H1 (cell line): ENCODE measurements around the gene MLPH. TPM values are rescaled to one million over a fixed set of nuclear protein-coding genes. Genes with fewer than 3 reads are reported as not detected.

ENCODE experiments used
- CTCF ChIA-PET: fragments of 300-600 bp; sonication (Branson Sonifier 250); formaldehyde crosslinking; loops from one replicate; lab custom pipeline; 2021; ENCODE audit not compliant: partially characterized antibody; lab: Charles Lee
- POLR2A ChIA-PET: fragments of 300-600 bp; sonication (Branson Sonifier 250); formaldehyde crosslinking; loops from one replicate; lab custom pipeline; 2021; ENCODE audit warnings: inconsistent platforms; ENCODE audit not compliant: partially characterized antibody; lab: Charles Lee
- DNase-seq, 2 experiments: peaks; one replicate each; pipeline versions ENCODE4 v3.0.0 to v3.0.0-alpha.2; 2010 to 2022; ENCODE audit warnings: low spot score in 2 of 2, low read depth in 1 of 2, mixed read lengths in 1 of 2
- FAIRE-seq: peaks from 2 replicates; lab custom pipeline; 2011; peaks lifted over from hg19 to GRCh38; lab: Jason Lieb, UNC
- H2AFZ ChIP-seq: 2 replicates; pipeline ENCODE4 v1.8.1; 2012; ENCODE audit warnings: low read length, inconsistent platforms
- H2AK5ac ChIP-seq: 2 replicates; pipeline ENCODE4 v1.6.1; 2013; ENCODE audit warnings: low read depth, low read length
- H2BK120ac ChIP-seq: replicated peaks from 2 replicates; pipeline ENCODE3; 2013; ENCODE audit warnings: low read depth, low read length, inconsistent platforms
- H2BK12ac ChIP-seq: 2 replicates; pipeline ENCODE4 v1.6.1; 2013; ENCODE audit warnings: low read depth, low read length
- H2BK15ac ChIP-seq: 2 replicates; pipeline ENCODE4 v1.6.1; 2013; ENCODE audit warnings: low read length
- H2BK20ac ChIP-seq: 2 replicates; pipeline ENCODE4 v1.6.1; 2013; ENCODE audit warnings: low read length
- H2BK5ac ChIP-seq: 2 replicates; pipeline ENCODE4 v1.6.1; 2013; ENCODE audit warnings: low read depth, low read length
- H3K14ac ChIP-seq: 2 replicates; pipeline ENCODE4 v1.6.1; 2013; ENCODE audit warnings: inconsistent platforms; ENCODE audit not compliant: insufficient read length
- H3K18ac ChIP-seq: 2 replicates; pipeline ENCODE4 v1.6.1; 2013; ENCODE audit warnings: low read length; ENCODE audit errors: extremely low read depth
- H3K23ac ChIP-seq: 2 replicates; pipeline ENCODE4 v1.6.1; 2013; ENCODE audit warnings: inconsistent platforms; ENCODE audit not compliant: insufficient read length
- H3K23me2 ChIP-seq: 2 replicates; pipeline ENCODE4 v1.6.1; 2013; ENCODE audit warnings: low read depth, low read length
- H3K27ac ChIP-seq: 2 replicates; pipeline ENCODE4 v1.6.1; 2011; ENCODE audit warnings: low read depth, low read length, inconsistent platforms
- H3K27me3 ChIP-seq, 4 experiments: replicated peaks in 1 of 4; 1 replicate in 1 of 4; 2 replicates in 3 of 4; pipeline versions ENCODE4 v1.6.1 to v1.8.1; 2011 to 2013; ENCODE audit warnings: low read length in 3 of 4, mild to moderate bottlenecking in 3 of 4, inconsistent platforms in 2 of 4, mixed read lengths in 2 of 4, moderate library complexity in 1 of 4; ENCODE audit not compliant: control insufficient read depth in 3 of 4, insufficient read depth in 3 of 4; ENCODE audit errors: extremely low read depth in 1 of 4
- H3K36me3 ChIP-seq, 4 experiments: 2 replicates each; pipeline versions ENCODE4 v1.6.1 to v1.8.1; 2011 to 2013; ENCODE audit warnings: mild to moderate bottlenecking in 4 of 4, low read length in 3 of 4, moderate library complexity in 2 of 4, control low read depth in 1 of 4, inconsistent platforms in 1 of 4; ENCODE audit not compliant: insufficient read depth in 4 of 4, control insufficient read depth in 2 of 4
- H3K4ac ChIP-seq: replicated peaks from 2 replicates; pipeline ENCODE3; 2013; ENCODE audit warnings: low read length, low read depth, mixed read lengths, inconsistent platforms; ENCODE audit not compliant: insufficient read length
- H3K4me1 ChIP-seq, 4 experiments: replicated peaks in 1 of 4; 1 replicate in 1 of 4; 2 replicates in 3 of 4; pipeline versions ENCODE4 v1.6.1 to v1.8.1; 2011 to 2013; ENCODE audit warnings: low read length in 3 of 4, inconsistent platforms in 2 of 4, mixed read lengths in 1 of 4; ENCODE audit not compliant: insufficient read depth in 4 of 4, control insufficient read depth in 3 of 4
- H3K4me2 ChIP-seq, 2 experiments: 2 replicates each; pipeline versions ENCODE4 v1.6.1 to v1.8.1; 2011 to 2013; ENCODE audit warnings: low read depth in 2 of 2, low read length in 2 of 2, control low read depth in 1 of 2, inconsistent platforms in 1 of 2, mild to moderate bottlenecking in 1 of 2; ENCODE audit not compliant: insufficient read depth in 1 of 2
- H3K4me3 ChIP-seq, 4 experiments: fragments of 200-600, 300-600 bp in 1 of 4; sonication (generic), shearing (Covaris generic), sonication (Bioruptor Twin) in 1 of 4; 2 replicates each; pipeline versions ENCODE4 v1.5.1 to v1.8.1; 2011 to 2016; ENCODE audit warnings: low read length in 4 of 4, low read depth in 3 of 4, control low read depth in 2 of 4, inconsistent platforms in 2 of 4, mild to moderate bottlenecking in 2 of 4, mixed read lengths in 1 of 4, moderate library complexity in 1 of 4; ENCODE audit not compliant: insufficient read depth in 2 of 4; ENCODE audit errors: extremely low read depth in 1 of 4
- H3K56ac ChIP-seq: replicated peaks from 2 replicates; pipeline ENCODE3; 2013; ENCODE audit warnings: low read depth, mild to moderate bottlenecking, mixed read lengths, low read length, inconsistent platforms; ENCODE audit not compliant: insufficient read length
- H3K79me1 ChIP-seq: 2 replicates; pipeline ENCODE4 v1.6.1; 2013; ENCODE audit warnings: low read depth, low read length, control low read depth
- H3K79me2 ChIP-seq, 2 experiments: 2 replicates each; pipeline versions ENCODE4 v1.6.1 to v1.8.1; 2012 to 2013; ENCODE audit warnings: low read length in 2 of 2, mild to moderate bottlenecking in 2 of 2, inconsistent platforms in 1 of 2; ENCODE audit not compliant: insufficient read depth in 2 of 2, control insufficient read depth in 1 of 2
- H3K9ac ChIP-seq, 4 experiments: replicated peaks in 1 of 4; 1 replicate in 1 of 4; 2 replicates in 3 of 4; pipeline versions ENCODE4 v1.6.1 to v1.8.1; 2011 to 2013; ENCODE audit warnings: low read depth in 3 of 4, low read length in 3 of 4, control low read depth in 2 of 4, mild to moderate bottlenecking in 2 of 4, moderate library complexity in 2 of 4, inconsistent platforms in 1 of 4; ENCODE audit errors: extremely low read depth in 1 of 4
- H3K9me3 ChIP-seq, 2 experiments: 2 replicates each; pipeline versions ENCODE4 v1.6.1 to v1.8.1; 2012 to 2013; ENCODE audit warnings: mild to moderate bottlenecking in 2 of 2, moderate library complexity in 2 of 2, control low read depth in 1 of 2, inconsistent platforms in 1 of 2, low read depth in 1 of 2, low read length in 1 of 2, mixed read lengths in 1 of 2; ENCODE audit not compliant: insufficient read depth in 2 of 2
- H4K20me1 ChIP-seq, 2 experiments: replicated peaks in 1 of 2; 2 replicates each; pipeline versions ENCODE3 to v1.8.1; 2011 to 2013; ENCODE audit warnings: inconsistent platforms in 2 of 2, low read length in 2 of 2, mild to moderate bottlenecking in 1 of 2; ENCODE audit not compliant: insufficient read depth in 2 of 2, control insufficient read depth in 1 of 2
- H4K5ac ChIP-seq: 2 replicates; pipeline ENCODE4 v1.6.1; 2013; ENCODE audit warnings: low read length, low read depth, mixed read lengths, inconsistent platforms; ENCODE audit not compliant: insufficient read length
- H4K8ac ChIP-seq: 2 replicates; pipeline ENCODE4 v1.8.0; 2013; ENCODE audit warnings: mild to moderate bottlenecking, moderate library complexity, low read length, inconsistent platforms; ENCODE audit not compliant: insufficient read depth; ENCODE audit errors: extremely low read depth
- H4K91ac ChIP-seq: replicated peaks from 2 replicates; pipeline ENCODE3; 2013; ENCODE audit warnings: low read length, mixed read lengths, inconsistent platforms; ENCODE audit not compliant: insufficient read length
- CBX5 ChIP-seq: fragments of 300-800, 300-1000 bp; sonication (generic); IDR thresholded peaks from 2 replicates; pipeline ENCODE4 v1.7.1; 2016; ENCODE audit warnings: antibody characterized with exemption, low read length, low read depth
- CBX8 ChIP-seq: fragments of 300-800, 300-1000 bp; sonication (generic); IDR thresholded peaks from 2 replicates; pipeline ENCODE4 v1.7.1; 2016; ENCODE audit warnings: low read depth, low read length, borderline replicate concordance
- CHD1 ChIP-seq: IDR thresholded peaks from 2 replicates; pipeline ENCODE4 v1.6.1; 2012; ENCODE audit warnings: low read depth, low read length, improper control_type of control experiment
- CTCF ChIP-seq, 3 experiments: IDR thresholded peaks; 1 replicate in 2 of 3; 2 replicates in 1 of 3; pipeline versions ENCODE4 v1.5.1 to v1.6.1; 2011; ENCODE audit warnings: low read length in 3 of 3, mild to moderate bottlenecking in 3 of 3, inconsistent platforms in 2 of 3, low read depth in 1 of 3, moderate library complexity in 1 of 3; ENCODE audit not compliant: insufficient read depth in 1 of 3; ENCODE audit errors: control extremely low read depth in 1 of 3
- MAX ChIP-seq: IDR thresholded peaks from 2 replicates; pipeline ENCODE4 v1.6.1; 2012; ENCODE audit warnings: inconsistent platforms
- NRF1 ChIP-seq: IDR thresholded peaks from 2 replicates; pipeline ENCODE4 v1.6.1; 2011; ENCODE audit warnings: mild to moderate bottlenecking, low read depth, low read length, improper control_type of control experiment
- POLR2A ChIP-seq, 2 experiments: IDR thresholded peaks; 1 replicate in 1 of 2; 2 replicates in 1 of 2; pipeline ENCODE4 v1.6.1; 2011; ENCODE audit warnings: low read depth in 2 of 2, low read length in 2 of 2, mild to moderate bottlenecking in 2 of 2; ENCODE audit errors: control extremely low read depth in 1 of 2
- POLR2AphosphoS5 ChIP-seq: IDR thresholded peaks from 2 replicates; pipeline ENCODE4 v1.6.1; 2011; ENCODE audit warnings: low read depth, low read length
- SAP30 ChIP-seq: fragments of 300-600 bp; sonication (generic); IDR thresholded peaks from 2 replicates; pipeline ENCODE4 v1.7.1; 2012; ENCODE audit warnings: low read length, moderate library complexity, mild to moderate bottlenecking, inconsistent platforms; ENCODE audit not compliant: insufficient read depth, insufficient replicate concordance
- WGBS, 2 experiments: shearing (Covaris generic) in 1 of 2; methylation state at CpG; one replicate each; pipeline versions ENCODE4 v1.1.6 to v1.1.7; 2013 to 2015; ENCODE audit warnings: low lambda C conversion rate in 2 of 2, mixed read lengths in 2 of 2, inconsistent platforms in 1 of 2, low coverage in 1 of 2, missing lambda C conversion rate in 1 of 2; ENCODE audit not compliant: insufficient replicate concordance in 2 of 2, insufficient coverage in 1 of 2, insufficient read length in 1 of 2; ENCODE audit errors: extremely low coverage in 1 of 2, missing lambda C conversion rate in 1 of 2; 5-methylcytosine and 5-hydroxymethylcytosine counted together
- polyA plus RNA-seq, 7 experiments: library from polyadenylated mRNA; depleted of rRNA in 3 of 7; stranded (reverse) in 5 of 7; unstranded in 2 of 7; fragments of >200 nt in 5 of 7; fragments of 200-250 nt in 2 of 7; gene quantifications; 1 replicate in 5 of 7; 2 replicates in 1 of 7; 4 replicates in 1 of 7; pipeline versions ENCODE4 v1.2.1 to v1.2.3, GENCODE V29; 2011 to 2013; ENCODE audit warnings: missing spikeins in 2 of 7, mixed read lengths in 2 of 7
- total RNA-seq: library from RNA; stranded (reverse); fragmentation: NEBNext Ultra II Directional; extraction: Animal tissue kit (Norgen Biotek cat#: 25700); gene quantifications from 2 replicates; pipeline ENCODE4 v1.2.1, GENCODE V29; 2021

Gene MLPH
- total and polyA plus RNA-seq, 2 of the 8 experiments (the other 6 are each of a cell fraction or from before 2014, with no cell fraction given): 12.7 to 17.0 TPM

GRCh38 chr2:237440819-237441281 is 46.2 kb upstream of the MLPH start:
- FAIRE-seq: no peak
- Histone ChIP-seq H2BK15ac (no peak overlapping the region), H3K4me1 (peaks cover 0 to 11% (median 6%) of the 10 kb centered on the region in 4 experiments; a peak in 6 of 7 replicates), H3K27ac (no peak overlapping the region), H3K36me3 (no peaks in the 10 kb centered on the region), H3K4me3 (no peak overlapping the region), H3K18ac (no peak overlapping the region), H2BK20ac (no peak overlapping the region)
- DNase-seq: no peak
- WGBS, 2 experiments: 90% methylated on average over 2 of the region's 2 CpGs; no CpG with 5 or more reads in 1 of the 2 experiments
- TF ChIP-seq SAP30 (no peak), POLR2AphosphoS5 (no peak), POLR2A (IDR thresholded peaks at IDR 0.05; ENCODE audit: control extremely low read depth in 1 of 2, low read depth in 2 of 2, low read length in 2 of 2) (no peak), MAX (no peak), CBX5 (no peak), CTCF (IDR thresholded peaks at IDR 0.05; ENCODE audit: control extremely low read depth in 1 of 3, insufficient read depth in 1 of 3, low read depth in 1 of 3, low read length in 3 of 3) (no peak), CBX8 (no peak), CHD1 (no peak), NRF1 (no peak)
- TF ChIP-seq, all 59 proteins: peak for 0
- Histone ChIP-seq H4K5ac (no peak overlapping the region), H3K9me3 (no peaks in the 10 kb centered on the region), H3K23ac (no peak overlapping the region), H2BK5ac (no peak overlapping the region), H2AFZ (no peak overlapping the region), H3K9ac (no peak overlapping the region), H3K23me2 (no peaks in the 10 kb centered on the region), H4K8ac (no peak overlapping the region), H3K79me1 (no peaks in the 10 kb centered on the region), H2AK5ac (no peak overlapping the region), H4K91ac (no peak overlapping the region), H3K27me3 (no peaks in the 10 kb centered on the region), H3K14ac (no peak overlapping the region), H2BK12ac (no peak overlapping the region), H3K56ac (no peak overlapping the region), H3K79me2 (no peaks in the 10 kb centered on the region), H3K4me2 (no peak overlapping the region), H2BK120ac (no peak overlapping the region), H4K20me1 (no peaks in the 10 kb centered on the region), H3K4ac (no peak overlapping the region)
- CTCF ChIA-PET: interaction anchor here (0.7 to 2.3 kb wide), 10 partner anchors 8 to 275 kb away, joined by 3 to 19 read pairs (median 4); no protein-coding TSS in a partner anchor
- POLR2A ChIA-PET: interaction anchor here (1.0 kb wide), 1 partner anchor 50 kb away, joined by 3 read pairs; no protein-coding TSS in a partner anchor
